Kidney tubule cell (primary cell): ENCODE measurements around the gene TAGLN2.
"Not testable (repeated sequence)": the region's sequence is repeated elsewhere in the genome, so short reads cannot be mapped to it uniquely, and the experiment has no call there.

ENCODE experiments used
- DNase-seq: peaks from one replicate; pipeline ENCODE4 v3.0.0-alpha.2; 2018; ENCODE audit warnings: low spot score

The TAGLN2 gene

GRCh38 chr1:159921251-159921650 lies 4.1 kb downstream of the TAGLN2 start:
- no peak for DNase-seq

GRCh38 chr1:159920651-159921050 lies 4.7 kb downstream of the TAGLN2 start:
- no peak for DNase-seq

- DNase-seq: no peak
Measured at GRCh38 chr1:159920202-159920601, 5.1 kb downstream of the TAGLN2 start.

GRCh38 chr1:159919236-159919865 lies 6.0 kb downstream of the TAGLN2 start:
- no peak for DNase-seq

GRCh38 chr1:159918352-159919200 lies 6.7 kb downstream of the TAGLN2 start:
- DNase-seq: no peak

GRCh38 chr1:159917533-159918351 lies 7.6 kb downstream of the TAGLN2 start:
- no peak for DNase-seq

GRCh38 chr1:159916242-159917051 lies 8.9 kb downstream of the TAGLN2 start:
- DNase-seq: peak; percentile 84

GRCh38 chr1:159915571-159916241 lies 9.6 kb downstream of the TAGLN2 start:
- no peak for DNase-seq

GRCh38 chr1:159914252-159915018 lies 10.9 kb downstream of the TAGLN2 start:
- DNase-seq: peak; percentile 43

GRCh38 chr1:159913451-159914192 lies 11.7 kb downstream of the TAGLN2 start:
- DNase-seq: peak; percentile 47

- DNase-seq: no peak
Measured at GRCh38 chr1:159911326-159912070, 13.8 kb downstream of the TAGLN2 start.

- DNase-seq: no peak
Measured at GRCh38 chr1:159908031-159908940, 17.0 kb downstream of the TAGLN2 start.

GRCh38 chr1:159906960-159907359 lies 18.3 kb downstream of the TAGLN2 start:
- no peak for DNase-seq

GRCh38 chr1:159904036-159904435 lies 21.3 kb downstream of the TAGLN2 start:
- not testable (repeated sequence) for DNase-seq

GRCh38 chr1:159902541-159902940 lies 22.8 kb downstream of the TAGLN2 start:
- DNase-seq: no peak

GRCh38 chr1:159900755-159901360 lies 24.4 kb downstream of the TAGLN2 start:
- no peak for DNase-seq

GRCh38 chr1:159900086-159900680 lies 25.1 kb downstream of the TAGLN2 start, which contains the start of gene CFAP45:
Gene CFAP45, minus strand, starts transcription at chr1:159900165. Its CDS starts 67 bp downstream, at chr1:159900098.
- peak; percentile 85 for DNase-seq
